ENCODE results near the gene DENND2A.

GRCh38 chr7:140667476-140667875 lies 26.9 kb upstream of the DENND2A start:
- TF ChIP-seq MAX (IDR thresholded peaks at IDR 0.05; ENCODE audit: low read depth, low read length) (no peak), CTCF (IDR thresholded peaks at IDR 0.05; ENCODE audit: low read depth, low read length) (no peak)

Data from NB4 (cell line).